Measurements from ENCODE around the gene HDAC2. TPM values are rescaled to one million over a fixed set of nuclear protein-coding genes. Genes with fewer than 3 reads are reported as not detected.

Gene HDAC2
- total RNA-seq, 2 experiments from 2014 or later, result 90.5 to 91.7 TPM

DNA sequence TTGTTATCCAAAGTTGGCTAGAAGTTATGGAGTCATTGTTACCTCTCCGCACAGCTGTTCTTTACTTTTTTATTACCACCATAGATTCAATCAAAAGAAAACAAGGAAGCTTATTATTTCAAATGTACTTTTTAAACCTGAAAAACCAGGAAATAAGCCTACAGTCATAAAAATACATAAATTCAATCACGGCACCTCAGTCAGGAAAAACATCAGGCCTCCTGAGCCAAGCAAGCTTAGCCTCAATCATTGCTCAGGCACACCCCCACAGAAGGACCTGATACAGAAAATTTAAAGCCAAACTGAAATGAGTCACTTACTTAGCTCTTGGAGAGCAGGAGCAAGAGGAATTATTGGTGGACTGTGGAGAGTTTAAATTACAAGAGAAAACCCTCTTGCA lies 69.5 kb downstream of the HDAC2 start:
- ChIA-PET POLR2A (no interaction called here), CTCF (interaction anchor here (3.0 kb wide), 1 partner anchor 8 kb away, joined by 11 read pairs; no protein-coding TSS in a partner anchor)
- intact Hi-C loops (cut with micrococcal nuclease), result no loop called here
- ATAC-seq, result no peak
- no peak for DNase-seq
- Mint-ChIP-seq H3K27me3 (peaks cover 5% of the 10 kb centered on the region), H3K4me1 (ENCODE audit: low read depth) (no peaks in the 10 kb centered on the region), H3K27ac (no peak overlapping the region), H3K4me3 (no peak overlapping the region), H3K9me3 (no peaks in the 10 kb centered on the region), H3K36me3 (ENCODE audit: low read depth) (no peaks in the 10 kb centered on the region)
- TF ChIP-seq, protein P1, sequence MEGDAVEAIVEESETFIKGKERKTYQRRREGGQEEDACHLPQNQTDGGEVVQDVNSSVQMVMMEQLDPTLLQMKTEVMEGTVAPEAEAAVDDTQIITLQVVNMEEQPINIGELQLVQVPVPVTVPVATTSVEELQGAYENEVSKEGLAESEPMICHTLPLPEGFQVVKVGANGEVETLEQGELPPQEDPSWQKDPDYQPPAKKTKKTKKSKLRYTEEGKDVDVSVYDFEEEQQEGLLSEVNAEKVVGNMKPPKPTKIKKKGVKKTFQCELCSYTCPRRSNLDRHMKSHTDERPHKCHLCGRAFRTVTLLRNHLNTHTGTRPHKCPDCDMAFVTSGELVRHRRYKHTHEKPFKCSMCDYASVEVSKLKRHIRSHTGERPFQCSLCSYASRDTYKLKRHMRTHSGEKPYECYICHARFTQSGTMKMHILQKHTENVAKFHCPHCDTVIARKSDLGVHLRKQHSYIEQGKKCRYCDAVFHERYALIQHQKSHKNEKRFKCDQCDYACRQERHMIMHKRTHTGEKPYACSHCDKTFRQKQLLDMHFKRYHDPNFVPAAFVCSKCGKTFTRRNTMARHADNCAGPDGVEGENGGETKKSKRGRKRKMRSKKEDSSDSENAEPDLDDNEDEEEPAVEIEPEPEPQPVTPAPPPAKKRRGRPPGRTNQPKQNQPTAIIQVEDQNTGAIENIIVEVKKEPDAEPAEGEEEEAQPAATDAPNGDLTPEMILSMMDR (IDR thresholded peaks at IDR 0.05), result no peak

DNA sequence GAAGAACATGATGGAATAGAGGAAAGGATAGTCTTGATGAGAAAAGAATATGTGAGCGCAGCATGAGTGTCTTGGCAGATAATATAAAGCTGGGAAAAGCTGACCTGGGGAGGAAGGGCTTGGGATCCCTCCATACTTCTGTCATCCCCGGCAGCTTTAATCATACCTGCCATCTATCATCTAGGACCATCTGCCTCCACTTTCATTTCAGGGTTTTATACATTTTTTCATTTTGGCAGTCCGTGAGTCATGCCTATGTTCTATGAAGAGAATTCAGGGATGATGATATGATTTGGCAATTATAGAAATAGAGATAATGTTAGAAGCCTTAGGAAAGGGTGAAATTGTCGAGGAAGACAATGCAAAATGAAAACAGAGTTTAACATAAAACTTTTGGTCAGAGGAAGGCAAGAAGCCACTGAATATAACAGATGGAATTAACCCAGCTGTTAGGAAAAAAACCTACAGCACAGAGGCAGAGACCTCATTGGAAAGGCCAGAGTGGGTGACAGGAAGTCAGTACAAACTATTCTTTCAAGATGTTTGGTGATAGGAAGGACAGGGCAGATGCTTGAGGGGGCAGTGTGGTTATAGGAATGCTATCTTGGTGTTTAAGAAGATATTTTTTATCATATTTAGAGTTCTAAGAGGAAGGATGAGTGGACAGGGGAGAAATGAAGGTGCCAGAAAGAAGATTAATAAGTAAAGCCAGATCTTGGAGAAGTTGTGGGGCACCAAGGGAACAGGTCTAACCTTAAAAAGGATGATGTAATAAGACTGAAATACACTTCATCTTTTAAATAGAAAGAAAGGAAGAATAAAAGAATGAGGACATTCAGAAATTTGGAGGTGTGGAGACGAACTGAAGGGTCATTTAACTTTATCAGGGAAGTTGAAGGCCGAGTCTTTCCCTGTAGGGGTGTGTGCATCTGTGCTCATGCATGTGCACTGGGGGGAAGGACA lies 76.0 kb downstream of the HDAC2 start:
- H3K4me3 Mint-ChIP-seq, result no peak overlapping the region
- peaks cover 4% of the 10 kb centered on the region for H3K9me3 Mint-ChIP-seq
- no peaks in the 10 kb centered on the region for H3K4me1 Mint-ChIP-seq (ENCODE audit: low read depth)
- H3K27me3 Mint-ChIP-seq, result peaks cover 14% of the 10 kb centered on the region
- ChIA-PET CTCF (interaction anchor here (1.5 kb wide), 1 partner anchor 36 kb away, joined by 4 read pairs; no protein-coding TSS in a partner anchor), POLR2A (no interaction called here)
- no peak overlapping the region for H3K27ac Mint-ChIP-seq
- no peak for DNase-seq
- TF ChIP-seq, protein P1 (IDR thresholded peaks at IDR 0.05), result no peak
- intact Hi-C loops (cut with micrococcal nuclease), result no loop called here
- no peak for ATAC-seq
- H3K36me3 Mint-ChIP-seq (ENCODE audit: low read depth), result no peaks in the 10 kb centered on the region

DNA sequence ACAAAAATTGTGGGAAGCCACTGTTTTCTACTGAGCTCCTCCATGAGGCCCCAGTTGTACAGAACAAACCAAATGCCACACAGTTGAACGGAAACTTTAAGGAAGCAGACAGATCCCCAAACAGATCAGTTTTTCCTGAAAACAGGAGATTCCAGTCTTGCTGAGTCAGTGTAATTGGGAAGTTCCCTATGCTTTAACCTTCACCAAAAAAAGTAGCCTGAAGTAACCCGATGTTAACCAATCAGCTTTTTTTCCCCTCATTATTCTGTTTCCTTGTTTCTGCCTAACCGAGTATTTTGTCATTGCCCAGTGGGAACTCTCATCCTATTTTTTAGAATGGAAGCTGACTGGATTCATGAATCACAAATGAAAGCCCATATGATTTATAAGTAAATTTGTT lies 77.1 kb downstream of the HDAC2 start:
- CTCF ChIA-PET, result interaction anchor here (0.9 to 1.2 kb wide), 3 partner anchors 8 to 14 kb away, joined by 3 read pairs; no protein-coding TSS in a partner anchor
- no peaks in the 10 kb centered on the region for H3K36me3 Mint-ChIP-seq (ENCODE audit: low read depth)
- ATAC-seq, result no peak

DNA sequence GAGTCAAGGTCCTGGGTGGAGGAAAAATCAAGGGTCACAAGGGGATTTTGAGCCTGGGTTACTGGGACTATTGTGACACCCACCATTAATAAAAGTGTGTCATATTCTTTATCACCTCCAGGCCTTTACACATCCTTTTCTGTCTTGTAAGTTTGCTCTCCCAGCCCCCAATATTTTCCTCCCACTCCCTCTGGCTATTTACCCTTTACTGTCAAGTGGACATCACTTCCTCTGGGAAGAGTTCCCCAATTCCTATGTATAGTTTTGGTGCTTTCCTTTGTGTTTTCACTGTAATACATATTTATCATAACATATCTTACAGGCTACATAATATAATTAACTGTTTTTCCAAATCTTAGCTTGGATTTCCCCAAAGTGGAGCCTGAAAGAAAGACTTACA lies 77.5 kb downstream of the HDAC2 start:
- peaks cover 20% of the 10 kb centered on the region for H3K27me3 Mint-ChIP-seq
- no peak for ATAC-seq

More for the DNA sequence above, 77.1 kb downstream of the HDAC2 start:
- no peak for DNase-seq
- H3K27me3 Mint-ChIP-seq, result peaks cover 18% of the 10 kb centered on the region
- intact Hi-C loops (cut with micrococcal nuclease), result no loop called here
- no peak overlapping the region for H3K27ac Mint-ChIP-seq
- H3K4me1 Mint-ChIP-seq (ENCODE audit: low read depth), result no peaks in the 10 kb centered on the region
- H3K4me3 Mint-ChIP-seq, result no peak overlapping the region
- POLR2A ChIA-PET, result no interaction called here
- peaks cover 4% of the 10 kb centered on the region for H3K9me3 Mint-ChIP-seq
- TF ChIP-seq, protein P1 (IDR thresholded peaks at IDR 0.05), result no peak

More for the DNA sequence above, 77.5 kb downstream of the HDAC2 start:
- TF ChIP-seq, protein P1 (IDR thresholded peaks at IDR 0.05), result no peak
- H3K4me1 Mint-ChIP-seq (ENCODE audit: low read depth), result no peaks in the 10 kb centered on the region
- H3K4me3 Mint-ChIP-seq, result no peak overlapping the region
- intact Hi-C loops (cut with micrococcal nuclease), result no loop called here
- H3K9me3 Mint-ChIP-seq, result peaks cover 4% of the 10 kb centered on the region
- no peak for DNase-seq
- H3K27ac Mint-ChIP-seq, result no peak overlapping the region
- ChIA-PET CTCF (interaction anchor here (0.9 to 1.2 kb wide), 3 partner anchors 9 to 14 kb away, joined by 3 read pairs; no protein-coding TSS in a partner anchor), POLR2A (no interaction called here)
- no peaks in the 10 kb centered on the region for H3K36me3 Mint-ChIP-seq (ENCODE audit: low read depth)

All from activated CD8-positive, alpha-beta T cell treated with anti-CD3 and anti-CD28 coated beads for 36 hours (primary cell).